Measurements from ENCODE around the gene KHSRP.

KHSRP gene

GRCh38 chr19:6448045-6448444 is 23.4 kb upstream of the KHSRP start:
- Histone ChIP-seq H3K36me3 (ENCODE audit: control insufficient read depth, insufficient read depth, low read length) (peaks cover 21% of the 10 kb centered on the region), H3K4me3 (replicated peaks; ENCODE audit: low read depth, low read length) (no peak overlapping the region), H3K27me3 (replicated peaks; ENCODE audit: control insufficient read depth, insufficient read depth, low read length) (no peaks in the 10 kb centered on the region)
- TF ChIP-seq CTCF (IDR thresholded peaks at IDR 0.05; ENCODE audit: insufficient read depth, low read length, poor library complexity, severe bottlenecking) = no peak
- DNase-seq (ENCODE audit: extremely low read depth, insufficient read length) = no peak

GRCh38 chr19:6446452-6446851 is 21.8 kb upstream of the KHSRP start:
- peaks cover 10% of the 10 kb centered on the region for H3K36me3 ChIP-seq (ENCODE audit: control insufficient read depth, insufficient read depth, low read length)
- TF ChIP-seq CTCF (IDR thresholded peaks at IDR 0.05; ENCODE audit: insufficient read depth, low read length, poor library complexity, severe bottlenecking) = no peak
- DNase-seq (ENCODE audit: extremely low read depth, insufficient read length) = no peak
- no peak overlapping the region for H3K4me3 ChIP-seq (replicated peaks; ENCODE audit: low read depth, low read length)
- H3K27me3 ChIP-seq (replicated peaks; ENCODE audit: control insufficient read depth, insufficient read depth, low read length) = no peaks in the 10 kb centered on the region

GRCh38 chr19:6443986-6444385 is 19.4 kb upstream of the KHSRP start:
- Histone ChIP-seq H3K36me3 (ENCODE audit: control insufficient read depth, insufficient read depth, low read length) (peaks cover 11% of the 10 kb centered on the region), H3K27me3 (replicated peaks; ENCODE audit: control insufficient read depth, insufficient read depth, low read length) (no peaks in the 10 kb centered on the region), H3K4me3 (replicated peaks; ENCODE audit: low read depth, low read length) (no peak overlapping the region)
- no peak for TF ChIP-seq CTCF (IDR thresholded peaks at IDR 0.05; ENCODE audit: insufficient read depth, low read length, poor library complexity, severe bottlenecking)
- DNase-seq (ENCODE audit: extremely low read depth, insufficient read length) = no peak

GRCh38 chr19:6442087-6442688 is 17.6 kb upstream of the KHSRP start:
- DNase-seq (ENCODE audit: extremely low read depth, insufficient read length) = no peak
- Histone ChIP-seq H3K36me3 (ENCODE audit: control insufficient read depth, insufficient read depth, low read length) (peaks cover 10% of the 10 kb centered on the region), H3K4me3 (replicated peaks; ENCODE audit: low read depth, low read length) (no peak overlapping the region), H3K27me3 (replicated peaks; ENCODE audit: control insufficient read depth, insufficient read depth, low read length) (no peaks in the 10 kb centered on the region)
- TF ChIP-seq CTCF (IDR thresholded peaks at IDR 0.05; ENCODE audit: insufficient read depth, low read length, poor library complexity, severe bottlenecking) = no peak

- Histone ChIP-seq H3K27me3 (replicated peaks; ENCODE audit: control insufficient read depth, insufficient read depth, low read length) (no peaks in the 10 kb centered on the region), H3K36me3 (ENCODE audit: control insufficient read depth, insufficient read depth, low read length) (peaks cover 10% of the 10 kb centered on the region), H3K4me3 (replicated peaks; ENCODE audit: low read depth, low read length) (no peak overlapping the region)
- TF ChIP-seq CTCF (IDR thresholded peaks at IDR 0.05; ENCODE audit: insufficient read depth, low read length, poor library complexity, severe bottlenecking) = no peak
- no peak for DNase-seq (ENCODE audit: extremely low read depth, insufficient read length)
These were observed 16.3 kb upstream of the KHSRP start for GRCh38 chr19:6440905-6441304.

GRCh38 chr19:6439743-6440142 is 15.1 kb upstream of the KHSRP start:
- H3K36me3 ChIP-seq (ENCODE audit: control insufficient read depth, insufficient read depth, low read length) = peaks cover 8% of the 10 kb centered on the region
- no peak for DNase-seq (ENCODE audit: extremely low read depth, insufficient read length)
- no peaks in the 10 kb centered on the region for H3K27me3 ChIP-seq (replicated peaks; ENCODE audit: control insufficient read depth, insufficient read depth, low read length)
- TF ChIP-seq CTCF (IDR thresholded peaks at IDR 0.05; ENCODE audit: insufficient read depth, low read length, poor library complexity, severe bottlenecking) = no peak
- no peak overlapping the region for H3K4me3 ChIP-seq (replicated peaks; ENCODE audit: low read depth, low read length)

Data from GM06990 (cell line).